Right lobe of liver (tissue), 6 donors: ENCODE measurements around the gene SPRED2. TPM values are rescaled to one million over a fixed set of nuclear protein-coding genes. Genes with fewer than 3 reads are reported as not detected.
"Not testable (repeated sequence)": the region's sequence is repeated elsewhere in the genome, so short reads cannot be mapped to it uniquely, and the experiment has no call there.

Experiments
- ATAC-seq, 4 donors: fragments of 200-7000 bp; cut with Tn5 transposase; one replicate each; pipeline ENCODE4 v1.9.1; 2020; ENCODE audit warnings: mild to moderate bottlenecking in 4 of 4, moderate library complexity in 4 of 4
- DNase-seq, 3 donors: peaks; one replicate each; pipeline ENCODE4 v3.0.0-alpha.2; 2020
- H3K27ac ChIP-seq, 3 donors: fragments of 200-600 bp; one replicate each; pipeline ENCODE4 v1.8.0; 2022
- H3K27me3 ChIP-seq, 2 donors: fragments of 200-600 bp; one replicate each; pipeline ENCODE4 v1.8.0; 2022
- H3K36me3 ChIP-seq, 4 donors: fragments of 200-600 bp; sonication (generic) in 1 of 4; one replicate each; pipeline versions ENCODE4 v1.5.1 to v1.8.0; 2017 to 2022; ENCODE audit warnings: control low read depth in 1 of 4
- H3K4me1 ChIP-seq, 4 donors: fragments of 200-600 bp; sonication (generic) in 1 of 4; one replicate each; pipeline versions ENCODE4 v1.5.1 to v1.8.0; 2017 to 2022; ENCODE audit warnings: control low read depth in 1 of 4
- H3K4me3 ChIP-seq, 3 donors: fragments of 200-600 bp; one replicate each; pipeline ENCODE4 v1.8.0; 2022
- H3K9me3 ChIP-seq, 4 donors: fragments of 200-600 bp; sonication (generic) in 1 of 4; one replicate each; pipeline versions ENCODE4 v1.5.1 to v1.8.0; 2017 to 2022; ENCODE audit warnings: control low read depth in 1 of 4
- POLR2A ChIP-seq: fragments of 450-650 bp; IDR thresholded peaks from one replicate; pipeline ENCODE4 v1.6.1; 2017; ENCODE audit warnings: antibody characterized with exemption, mild to moderate bottlenecking
- WGBS: methylation state at CpG from one replicate; pipeline ENCODE4 v1.1.6; 2018; ENCODE audit warnings: low coverage, low lambda C conversion rate; ENCODE audit not compliant: insufficient coverage; ENCODE audit errors: missing lambda C conversion rate; 5-methylcytosine and 5-hydroxymethylcytosine counted together
- intact Hi-C, 2 donors: fragments of 100-400 bp; cut with DNase I; formaldehyde crosslinking; loops; one replicate each; pipeline versions ENCODE4 v1.11.2 to v1.14.1; 2022
- total RNA-seq, 6 experiments: library from RNA; depleted of rRNA in 2 of 6; stranded (reverse); fragments of >200 nt in 2 of 6; fragmentation: NEBNext Ultra II Directional in 3 of 6; extraction: Animal tissue kit (Norgen Biotek cat#: 25700) in 3 of 6; gene quantifications; one replicate each; pipeline versions ENCODE4 v1.1.0 to v1.2.4, GENCODE V29; 2016 to 2023
- TF ChIP-seq, protein P1 (sequence below), 4 donors: fragments of 200-600 bp in 3 of 4; fragments of 450-650 bp in 1 of 4; IDR thresholded peaks; one replicate each; pipeline versions ENCODE4 v1.5.1 to v1.8.0; 2016 to 2022; ENCODE audit warnings: antibody characterized with exemption in 4 of 4, mild to moderate bottlenecking in 2 of 4
- donor health status: DM: no; HTN: yes; CAD: no.
- donor health status: DM: no; HTN: no; CAD: no.
- donor health status: DM: no; HTN: no; CAD: no.
- donor health status: DM: no; HTN: yes; CAD: no.
- donor health status: DM: no; HTN: yes; CAD: no.

SPRED2 gene
- total RNA-seq, 6 experiments from 2014 or later: 11.0 to 22.5 (median 15.2) TPM

DNA sequence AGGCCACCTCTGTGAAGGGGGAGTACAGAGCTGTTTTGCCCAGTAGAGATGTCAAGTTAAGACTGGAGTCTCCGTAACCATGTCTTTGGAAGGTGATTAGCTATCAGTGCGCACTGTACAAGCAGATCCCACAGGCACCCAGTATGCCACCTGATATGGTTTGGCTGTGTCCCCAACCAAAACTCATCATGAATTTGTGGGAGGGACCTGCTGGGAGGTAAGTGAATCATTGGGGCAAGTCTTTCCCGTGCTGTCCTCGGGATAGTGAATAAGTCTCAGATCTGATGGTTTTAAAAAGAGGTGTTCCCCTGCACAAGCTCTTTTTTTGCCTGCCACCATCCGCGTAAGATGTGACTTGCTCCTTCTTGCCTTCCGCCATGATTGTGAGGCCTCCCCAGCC lies 114.6 kb downstream of the SPRED2 start:
- no CpG with 5 or more reads among the region's 7 CpGs for WGBS
- H3K36me3 ChIP-seq: peaks cover 0 to 25% (median 9%) of the 10 kb centered on the region in 4 donors
- no peak overlapping the region for H3K4me3 ChIP-seq
- H3K9me3 ChIP-seq: no peaks in the 10 kb centered on the region
- intact Hi-C loops: no loop called here
- H3K4me1 ChIP-seq: peaks cover 0 to 11% (median 3%) of the 10 kb centered on the region in 4 donors
- ATAC-seq (no peak), DNase-seq (no peak)
- no peaks in the 10 kb centered on the region for H3K27me3 ChIP-seq
- TF ChIP-seq POLR2A: no peak
- TF ChIP-seq, protein P1, sequence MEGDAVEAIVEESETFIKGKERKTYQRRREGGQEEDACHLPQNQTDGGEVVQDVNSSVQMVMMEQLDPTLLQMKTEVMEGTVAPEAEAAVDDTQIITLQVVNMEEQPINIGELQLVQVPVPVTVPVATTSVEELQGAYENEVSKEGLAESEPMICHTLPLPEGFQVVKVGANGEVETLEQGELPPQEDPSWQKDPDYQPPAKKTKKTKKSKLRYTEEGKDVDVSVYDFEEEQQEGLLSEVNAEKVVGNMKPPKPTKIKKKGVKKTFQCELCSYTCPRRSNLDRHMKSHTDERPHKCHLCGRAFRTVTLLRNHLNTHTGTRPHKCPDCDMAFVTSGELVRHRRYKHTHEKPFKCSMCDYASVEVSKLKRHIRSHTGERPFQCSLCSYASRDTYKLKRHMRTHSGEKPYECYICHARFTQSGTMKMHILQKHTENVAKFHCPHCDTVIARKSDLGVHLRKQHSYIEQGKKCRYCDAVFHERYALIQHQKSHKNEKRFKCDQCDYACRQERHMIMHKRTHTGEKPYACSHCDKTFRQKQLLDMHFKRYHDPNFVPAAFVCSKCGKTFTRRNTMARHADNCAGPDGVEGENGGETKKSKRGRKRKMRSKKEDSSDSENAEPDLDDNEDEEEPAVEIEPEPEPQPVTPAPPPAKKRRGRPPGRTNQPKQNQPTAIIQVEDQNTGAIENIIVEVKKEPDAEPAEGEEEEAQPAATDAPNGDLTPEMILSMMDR (IDR thresholded peaks at IDR 0.05): no peak
- no peak overlapping the region for H3K27ac ChIP-seq

DNA sequence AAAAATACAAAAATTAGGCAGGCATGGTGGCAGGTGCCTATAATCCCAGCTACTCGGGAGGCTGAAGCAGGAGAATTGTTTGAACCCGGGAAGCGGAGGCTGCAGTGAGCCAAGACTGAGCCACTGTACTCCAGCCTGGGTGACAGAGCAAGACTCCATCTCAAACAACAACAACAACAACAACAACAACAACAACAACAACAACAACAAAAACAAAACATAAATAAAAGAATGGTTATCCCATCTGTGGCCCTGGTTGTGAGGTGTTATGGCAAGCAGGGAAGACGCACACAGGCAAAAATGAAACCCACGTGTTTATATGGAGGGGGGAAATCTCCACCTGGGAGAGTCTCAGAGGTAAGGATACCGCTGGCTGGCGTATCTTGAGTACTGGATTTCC lies 115.0 kb downstream of the SPRED2 start:
- intact Hi-C loops, H3K27ac ChIP-seq, H3K27me3 ChIP-seq, ATAC-seq, H3K4me3 ChIP-seq, H3K9me3 ChIP-seq, DNase-seq: not testable (repeated sequence)
- WGBS: 96% methylated on average over 6 of the region's 7 CpGs
- peaks cover 0 to 11% (median 3%) of the 10 kb centered on the region in 4 donors for H3K4me1 ChIP-seq
- peaks cover 0 to 30% (median 10%) of the 10 kb centered on the region in 4 donors for H3K36me3 ChIP-seq

DNA sequence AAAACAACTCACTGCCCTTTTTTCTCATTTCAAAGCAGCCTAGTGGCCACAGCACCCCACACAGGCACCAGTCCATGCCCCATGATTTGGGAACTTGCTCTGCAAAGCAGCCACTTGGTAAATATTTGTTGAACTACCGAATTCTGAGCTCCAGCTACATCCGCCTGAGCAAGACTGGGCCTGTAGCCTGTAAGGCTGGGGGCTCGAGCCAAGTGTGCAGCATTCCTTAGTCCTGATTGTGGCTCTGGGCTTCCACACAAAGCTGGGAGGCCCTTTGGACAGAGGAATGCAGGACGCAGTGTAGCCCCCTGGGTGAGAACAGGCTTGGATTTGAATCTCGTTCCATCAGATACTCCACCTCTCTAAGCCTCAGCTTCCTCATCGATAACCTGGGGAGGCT lies 116.3 kb downstream of the SPRED2 start:
- peaks cover 0 to 11% (median 3%) of the 10 kb centered on the region in 4 donors for H3K4me1 ChIP-seq
- no peak overlapping the region for H3K4me3 ChIP-seq
- DNase-seq (peak in 2 of 3 donors; percentile 37 to 57), ATAC-seq (peak; percentile 47 to 90 (median 66))
- WGBS: 51% methylated on average over 6 of the region's 6 CpGs
- TF ChIP-seq, protein P1 (IDR thresholded peaks at IDR 0.05): no peak
- no peak for TF ChIP-seq POLR2A
- H3K27ac ChIP-seq: peak overlapping the region in 1 of 3 donors; percentile 44
- intact Hi-C loops: no loop called here
- H3K9me3 ChIP-seq: no peaks in the 10 kb centered on the region
- no peaks in the 10 kb centered on the region for H3K27me3 ChIP-seq
- peaks cover 0 to 40% (median 11%) of the 10 kb centered on the region in 4 donors for H3K36me3 ChIP-seq

DNA sequence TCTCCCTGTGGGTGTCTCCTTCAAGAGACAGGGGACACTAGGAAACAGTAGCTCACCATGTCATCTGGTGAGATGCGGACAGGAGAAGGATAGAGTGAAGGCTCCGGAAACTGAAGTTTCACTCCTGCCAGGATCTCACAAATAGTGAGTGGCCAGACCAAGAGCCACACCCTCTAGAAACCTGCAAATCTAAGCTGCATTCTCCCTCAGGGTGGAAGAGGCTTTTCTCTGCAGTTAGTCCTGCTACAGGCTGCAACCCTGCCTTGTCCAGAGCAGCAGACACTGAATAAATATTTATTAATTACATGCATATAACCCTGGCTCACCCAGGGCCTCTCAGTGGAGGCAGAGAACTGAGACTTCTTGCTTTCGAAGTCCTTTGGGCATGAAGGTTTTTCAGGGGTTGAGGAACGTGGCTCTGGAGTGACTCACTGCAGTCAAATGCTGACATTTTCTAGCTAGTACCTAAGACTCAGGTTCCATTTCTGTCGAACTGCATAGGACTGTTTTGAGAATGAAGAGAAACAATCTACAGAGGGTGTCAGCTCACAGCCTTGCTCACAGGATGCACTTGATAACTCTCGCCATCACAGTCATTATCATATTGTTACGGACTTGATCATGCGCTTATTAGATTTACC lies 117.5 kb downstream of the SPRED2 start:
- intact Hi-C loops: no loop called here
- no peak overlapping the region for H3K27ac ChIP-seq
- H3K4me1 ChIP-seq: peaks cover 0 to 11% (median 3%) of the 10 kb centered on the region in 4 donors
- no peak for ATAC-seq
- H3K9me3 ChIP-seq: no peaks in the 10 kb centered on the region
- TF ChIP-seq POLR2A: no peak
- TF ChIP-seq, protein P1 (IDR thresholded peaks at IDR 0.05): no peak
- H3K36me3 ChIP-seq: peaks cover 0 to 40% (median 11%) of the 10 kb centered on the region in 4 donors
- H3K27me3 ChIP-seq: no peaks in the 10 kb centered on the region
- no peak overlapping the region for H3K4me3 ChIP-seq
- 91% methylated on average over 6 of the region's 8 CpGs for WGBS
- DNase-seq: no peak

- Histone ChIP-seq H3K9me3 (no peaks in the 10 kb centered on the region), H3K4me3 (no peak overlapping the region), H3K27me3 (no peaks in the 10 kb centered on the region), H3K27ac (no peak overlapping the region), H3K4me1 (peaks cover 0 to 11% (median 3%) of the 10 kb centered on the region in 4 donors), H3K36me3 (peaks cover 0 to 40% (median 11%) of the 10 kb centered on the region in 4 donors)
- 95% methylated on average over 4 of the region's 24 CpGs for WGBS
- DNase-seq (no peak), ATAC-seq (no peak)
- intact Hi-C loops: no loop called here
- TF ChIP-seq, protein P1 (IDR thresholded peaks at IDR 0.05): no peak
- no peak for TF ChIP-seq POLR2A
Measured at GRCh38 chr2:65313954-65314256, 118.5 kb downstream of the SPRED2 start.
